ENCODE measurements around the gene ACAD10. TPM values are rescaled to one million over a fixed set of nuclear protein-coding genes. Genes with fewer than 3 reads are reported as not detected.

The ACAD10 gene
- 18.1 and 19.4 TPM in 2 replicates for total RNA-seq

- Histone ChIP-seq H3K27me3 (ENCODE audit: insufficient read depth, low read length) (no peaks in the 10 kb centered on the region), H2AFZ (ENCODE audit: low read length) (peak within 1 kb of the TSS; percentile 93), H3K4me2 (ENCODE audit: insufficient read depth, low read length) (peak within 1 kb of the TSS; percentile 100), H3K4me3 (ENCODE audit: insufficient read depth, low read length) (peak within 1 kb of the TSS; percentile 95), H4K20me1 (ENCODE audit: insufficient read depth, low read length) (peaks cover 13% of the 10 kb centered on the region), H3K27ac (ENCODE audit: low read depth, low read length) (peak within 1 kb of the TSS; percentile 87), H3K36me3 (ENCODE audit: insufficient read depth, low read length) (peaks cover 20% of the 10 kb centered on the region), H3K4me1 (ENCODE audit: insufficient read depth, low read length) (peaks cover 24% of the 10 kb centered on the region), H3K9me3 (ENCODE audit: low read depth, low read length) (no peaks in the 10 kb centered on the region), H3K79me2 (ENCODE audit: insufficient read depth, low read length) (peaks cover 54% of the 10 kb centered on the region)
- TF ChIP-seq, protein P1, sequence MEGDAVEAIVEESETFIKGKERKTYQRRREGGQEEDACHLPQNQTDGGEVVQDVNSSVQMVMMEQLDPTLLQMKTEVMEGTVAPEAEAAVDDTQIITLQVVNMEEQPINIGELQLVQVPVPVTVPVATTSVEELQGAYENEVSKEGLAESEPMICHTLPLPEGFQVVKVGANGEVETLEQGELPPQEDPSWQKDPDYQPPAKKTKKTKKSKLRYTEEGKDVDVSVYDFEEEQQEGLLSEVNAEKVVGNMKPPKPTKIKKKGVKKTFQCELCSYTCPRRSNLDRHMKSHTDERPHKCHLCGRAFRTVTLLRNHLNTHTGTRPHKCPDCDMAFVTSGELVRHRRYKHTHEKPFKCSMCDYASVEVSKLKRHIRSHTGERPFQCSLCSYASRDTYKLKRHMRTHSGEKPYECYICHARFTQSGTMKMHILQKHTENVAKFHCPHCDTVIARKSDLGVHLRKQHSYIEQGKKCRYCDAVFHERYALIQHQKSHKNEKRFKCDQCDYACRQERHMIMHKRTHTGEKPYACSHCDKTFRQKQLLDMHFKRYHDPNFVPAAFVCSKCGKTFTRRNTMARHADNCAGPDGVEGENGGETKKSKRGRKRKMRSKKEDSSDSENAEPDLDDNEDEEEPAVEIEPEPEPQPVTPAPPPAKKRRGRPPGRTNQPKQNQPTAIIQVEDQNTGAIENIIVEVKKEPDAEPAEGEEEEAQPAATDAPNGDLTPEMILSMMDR (IDR thresholded peaks at IDR 0.05; ENCODE audit: extremely low read depth, low read depth, low read length) = no peak
- DNase-seq (ENCODE audit: insufficient read length, low spot score, missing footprints) = peak; percentile 99
Observed at GRCh38 chr12:111685811-111686573, at the start of gene ACAD10, which contains the start of gene BRAP. Gene ACAD10, plus strand, starts transcription at chr12:111686053. Its CDS starts 6,657 bp downstream, at chr12:111692710. Gene BRAP, minus strand, starts transcription at chr12:111685956. Its CDS starts 164 bp downstream, at chr12:111685792.

GRCh38 chr12:111636209-111636945 lies 49.5 kb upstream of the ACAD10 start:
- TF ChIP-seq, protein P1 (IDR thresholded peaks at IDR 0.05; ENCODE audit: extremely low read depth, low read depth, low read length) = no peak
- Histone ChIP-seq H3K4me2 (ENCODE audit: insufficient read depth, low read length) (peak overlapping the region; percentile 43), H3K27me3 (ENCODE audit: insufficient read depth, low read length) (no peaks in the 10 kb centered on the region), H4K20me1 (ENCODE audit: insufficient read depth, low read length) (no peaks in the 10 kb centered on the region), H2AFZ (ENCODE audit: low read length) (peak overlapping the region; percentile 48), H3K4me1 (ENCODE audit: insufficient read depth, low read length) (peaks cover 11% of the 10 kb centered on the region), H3K79me2 (ENCODE audit: insufficient read depth, low read length) (no peaks in the 10 kb centered on the region), H3K27ac (ENCODE audit: low read depth, low read length) (peak overlapping the region; percentile 43), H3K4me3 (ENCODE audit: insufficient read depth, low read length) (peak overlapping the region; percentile 5), H3K36me3 (ENCODE audit: insufficient read depth, low read length) (no peaks in the 10 kb centered on the region), H3K9me3 (ENCODE audit: low read depth, low read length) (no peaks in the 10 kb centered on the region)
- DNase-seq (ENCODE audit: insufficient read length, low spot score, missing footprints) = peak; percentile 67

DNA sequence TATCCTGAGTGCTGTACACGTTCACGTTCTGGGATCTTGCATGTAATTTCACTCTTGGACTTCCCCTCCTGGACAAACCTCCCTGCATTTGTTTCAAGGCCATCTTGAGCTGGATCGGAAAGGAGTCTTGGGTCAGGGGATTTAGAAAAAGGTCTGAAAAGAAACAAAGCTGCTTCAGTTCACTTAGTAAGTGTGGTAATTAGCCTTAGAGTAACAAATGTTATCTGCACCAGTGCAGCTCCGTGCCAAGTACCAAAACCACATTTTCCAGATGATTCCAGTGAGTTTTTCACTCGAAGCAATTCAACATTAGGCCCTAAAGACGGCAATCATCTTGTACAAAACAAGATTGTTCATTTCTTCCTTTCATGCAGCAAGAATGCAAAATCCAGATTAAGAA lies 47.3 kb upstream of the ACAD10 start:
- TF ChIP-seq, protein P1 (IDR thresholded peaks at IDR 0.05; ENCODE audit: extremely low read depth, low read depth, low read length) = no peak

GRCh38 chr12:111640506-111640905 lies 45.3 kb upstream of the ACAD10 start:
- peaks cover 15% of the 10 kb centered on the region for H3K36me3 ChIP-seq (ENCODE audit: insufficient read depth, low read length)
- DNase-seq (ENCODE audit: insufficient read length, low spot score, missing footprints) = no peak
- peaks cover 22% of the 10 kb centered on the region for H3K4me1 ChIP-seq (ENCODE audit: insufficient read depth, low read length)
- TF ChIP-seq, protein P1 (IDR thresholded peaks at IDR 0.05; ENCODE audit: extremely low read depth, low read depth, low read length) = no peak
- no peak overlapping the region for H3K4me3 ChIP-seq (ENCODE audit: insufficient read depth, low read length)
- H4K20me1 ChIP-seq (ENCODE audit: insufficient read depth, low read length) = no peaks in the 10 kb centered on the region
- H3K4me2 ChIP-seq (ENCODE audit: insufficient read depth, low read length) = no peak overlapping the region
- H2AFZ ChIP-seq (ENCODE audit: low read length) = no peak overlapping the region
- H3K9me3 ChIP-seq (ENCODE audit: low read depth, low read length) = no peaks in the 10 kb centered on the region
- H3K27me3 ChIP-seq (ENCODE audit: insufficient read depth, low read length) = no peaks in the 10 kb centered on the region
- no peak overlapping the region for H3K27ac ChIP-seq (ENCODE audit: low read depth, low read length)
- no peaks in the 10 kb centered on the region for H3K79me2 ChIP-seq (ENCODE audit: insufficient read depth, low read length)

More for the DNA sequence above, 47.3 kb upstream of the ACAD10 start:
- Histone ChIP-seq H3K79me2 (ENCODE audit: insufficient read depth, low read length) (no peaks in the 10 kb centered on the region), H4K20me1 (ENCODE audit: insufficient read depth, low read length) (no peaks in the 10 kb centered on the region), H3K4me1 (ENCODE audit: insufficient read depth, low read length) (peaks cover 15% of the 10 kb centered on the region), H3K27me3 (ENCODE audit: insufficient read depth, low read length) (no peaks in the 10 kb centered on the region), H3K9me3 (ENCODE audit: low read depth, low read length) (no peaks in the 10 kb centered on the region), H3K36me3 (ENCODE audit: insufficient read depth, low read length) (peaks cover 5% of the 10 kb centered on the region), H2AFZ (ENCODE audit: low read length) (no peak overlapping the region), H3K4me3 (ENCODE audit: insufficient read depth, low read length) (no peak overlapping the region), H3K4me2 (ENCODE audit: insufficient read depth, low read length) (no peak overlapping the region), H3K27ac (ENCODE audit: low read depth, low read length) (no peak overlapping the region)
- DNase-seq (ENCODE audit: insufficient read length, low spot score, missing footprints) = no peak
